GM23338 (cell line): Measurements from ENCODE around the gene ADCK2. TPM values are rescaled to one million over a fixed set of nuclear protein-coding genes. Genes with fewer than 3 reads are reported as not detected.

ENCODE experiments used
- ATAC-seq: fragments of 200-7000 bp; cut with Tn5 transposase; 3 replicates; pipeline ENCODE4 v1.9.1; 2020
- DNase-seq: peaks from one replicate; pipeline ENCODE4 v3.0.0-alpha.2; 2015; ENCODE audit warnings: low spot score
- H2AFZ ChIP-seq: fragments of 200-600 bp; sonication (generic); 2 replicates; pipeline ENCODE4 v1.8.0; 2016; ENCODE audit warnings: antibody characterized with exemption, mild to moderate bottlenecking, moderate library complexity
- H3F3A ChIP-seq: fragments of 200-600 bp; sonication (generic); replicated peaks from 2 replicates; pipeline ENCODE4 v1.8.0; 2017; ENCODE audit warnings: antibody characterized with exemption, mixed run types, low read depth
- H3K27ac ChIP-seq: fragments of 200-600 bp; sonication (generic); 2 replicates; pipeline ENCODE4 v1.6.1; 2016; ENCODE audit warnings: low read depth
- H3K27me3 ChIP-seq: fragments of 200-600 bp; sonication (generic); 2 replicates; pipeline ENCODE4 v1.8.0; 2016; ENCODE audit warnings: mild to moderate bottlenecking, mixed run types, moderate library complexity; ENCODE audit not compliant: insufficient read depth
- H3K36me3 ChIP-seq: fragments of 200-600 bp; sonication (generic); 2 replicates; pipeline ENCODE4 v1.8.0; 2016; ENCODE audit warnings: mild to moderate bottlenecking; ENCODE audit not compliant: insufficient read depth
- H3K4me1 ChIP-seq: fragments of 200-600 bp; sonication (generic); 2 replicates; pipeline ENCODE4 v1.8.0; 2016; ENCODE audit warnings: mild to moderate bottlenecking, moderate library complexity; ENCODE audit not compliant: insufficient read depth
- H3K4me2 ChIP-seq: fragments of 200-600 bp; sonication (generic); 2 replicates; pipeline ENCODE4 v1.7.1; 2017; ENCODE audit warnings: mixed run types
- H3K4me3 ChIP-seq: fragments of 200-600 bp; sonication (generic); 2 replicates; pipeline ENCODE4 v1.6.1; 2016; ENCODE audit warnings: mixed run types
- H3K79me2 ChIP-seq: fragments of 200-600 bp; sonication (generic); replicated peaks from 2 replicates; pipeline ENCODE4 v1.8.0; 2017; ENCODE audit warnings: mild to moderate bottlenecking; ENCODE audit not compliant: insufficient read depth
- H3K9me2 ChIP-seq: fragments of 200-600 bp; sonication (generic); 2 replicates; pipeline ENCODE4 v1.8.0; 2017; ENCODE audit not compliant: insufficient read depth
- H4K20me1 ChIP-seq: fragments of 200-600 bp; sonication (generic); replicated peaks from 2 replicates; pipeline ENCODE4 v1.8.0; 2017; ENCODE audit warnings: mild to moderate bottlenecking; ENCODE audit not compliant: insufficient read depth
- H3K27ac Mint-ChIP-seq: 2 replicates; pipeline ENCODE4 v1.8.0; 2020; ENCODE audit warnings: inconsistent platforms, mild to moderate bottlenecking, moderate library complexity, mixed read lengths
- H3K27me3 Mint-ChIP-seq: 3 replicates; pipeline ENCODE4 v1.8.0; 2022; ENCODE audit warnings: low read depth, mild to moderate bottlenecking, moderate library complexity, mixed read lengths, inconsistent platforms; ENCODE audit not compliant: insufficient read depth, poor library complexity
- H3K36me3 Mint-ChIP-seq: 3 replicates; pipeline ENCODE4 v1.8.0; 2021; ENCODE audit warnings: low read depth, mild to moderate bottlenecking, inconsistent platforms, moderate library complexity, mixed read lengths
- H3K4me1 Mint-ChIP-seq: 3 replicates; pipeline ENCODE4 v1.8.0; 2020; ENCODE audit warnings: mild to moderate bottlenecking, inconsistent platforms, mixed read lengths
- H3K4me3 Mint-ChIP-seq: 3 replicates; pipeline ENCODE4 v1.8.0; 2021; ENCODE audit warnings: moderate library complexity, mild to moderate bottlenecking, inconsistent platforms, mixed read lengths
- H3K9me3 Mint-ChIP-seq: 3 replicates; pipeline ENCODE4 v1.8.0; 2020; ENCODE audit warnings: moderate library complexity, mild to moderate bottlenecking, inconsistent platforms, mixed read lengths
- CREB1 ChIP-seq: fragments of 250-450 bp; sonication (Bioruptor Pico); IDR thresholded peaks from 2 replicates; pipeline ENCODE4 v1.5.0; 2020; ENCODE audit warnings: low read depth, mild to moderate bottlenecking, moderate library complexity
- CTCF ChIP-seq, 2 experiments: fragments of 200-600 bp in 1 of 2; sonication (generic) in 1 of 2; conservative IDR thresholded peaks; 2 replicates each; pipeline versions ENCODE4 v1.5.1 to v1.6.1; 2016 to 2017; ENCODE audit warnings: antibody characterized with exemption in 2 of 2, low read depth in 2 of 2, mild to moderate bottlenecking in 2 of 2, moderate library complexity in 1 of 2
- ETS1 ChIP-seq: IDR thresholded peaks from 2 replicates; pipeline ENCODE4 v1.6.1; 2016; ENCODE audit warnings: antibody characterized with exemption
- EZH2phosphoT487 ChIP-seq: fragments of 200-600 bp; sonication (generic); IDR thresholded peaks from one replicate; pipeline ENCODE4 v1.8.1; 2018; ENCODE audit warnings: antibody characterized with exemption; ENCODE audit not compliant: unreplicated experiment
- JUNB ChIP-seq: IDR thresholded peaks from one replicate; pipeline ENCODE4 v1.6.1; 2016; ENCODE audit warnings: antibody characterized with exemption; ENCODE audit not compliant: unreplicated experiment
- NANOG ChIP-seq: IDR thresholded peaks from 2 replicates; pipeline ENCODE4 v1.6.1; 2016; ENCODE audit warnings: antibody characterized with exemption, borderline replicate concordance
- POLR2AphosphoS5 ChIP-seq: IDR thresholded peaks from 2 replicates; pipeline ENCODE4 v1.6.1; 2016; ENCODE audit warnings: antibody characterized with exemption, low read depth
- REST ChIP-seq: IDR thresholded peaks from one replicate; pipeline ENCODE4 v1.6.1; 2018; ENCODE audit warnings: antibody characterized with exemption; ENCODE audit not compliant: unreplicated experiment
- STAT1 ChIP-seq: IDR thresholded peaks from one replicate; pipeline ENCODE4 v1.6.1; 2016; ENCODE audit warnings: antibody characterized with exemption; ENCODE audit not compliant: unreplicated experiment
- ZNF114 ChIP-seq: fragments of 250-450 bp; sonication (Bioruptor Pico); IDR thresholded peaks from 2 replicates; pipeline ENCODE4 v1.5.0; 2020; ENCODE audit warnings: mild to moderate bottlenecking, moderate library complexity
- ZNF331 ChIP-seq: fragments of 250-450 bp; sonication (Bioruptor Pico); IDR thresholded peaks from 2 replicates; pipeline ENCODE4 v1.5.0; 2020; ENCODE audit warnings: low read depth, mild to moderate bottlenecking, moderate library complexity
- ZNF462 ChIP-seq: fragments of 250-450 bp; sonication (Bioruptor Pico); IDR thresholded peaks from 2 replicates; pipeline ENCODE4 v1.5.0; 2020; ENCODE audit warnings: mild to moderate bottlenecking, moderate library complexity
- polyA plus RNA-seq: library from polyadenylated mRNA; unstranded; fragments of >200 nt; fragmentation: Nextera tagmentation; extraction: Ambion mirVana; gene quantifications from 2 replicates; pipeline ENCODE4 v1.2.1, GENCODE V29; 2016
- total RNA-seq: library from RNA; depleted of rRNA; stranded (reverse); fragments of >200 nt; shearing (Covaris generic); gene quantifications from 2 replicates; pipeline ENCODE4 v1.2.3, GENCODE V29; 2014

Gene ADCK2
- total and polyA plus RNA-seq, 2 experiments from 2014 or later = 4.7 to 14.4 TPM

- Histone ChIP-seq H2AFZ (no peak overlapping the region), H3K36me3 (no peaks in the 10 kb centered on the region; the same call in 1 of the 2 replicates), H4K20me1 (peaks cover 6% of the 10 kb centered on the region; the same call in 1 of the 2 replicates), H3K4me1 (peaks cover 20% of the 10 kb centered on the region), H3K79me2 (no peaks in the 10 kb centered on the region), H3K4me3 (no peak overlapping the region), H3K27me3 (0 out of 2 replicates have a peak, but pooled peaks cover 5% of the 10 kb centered on the region), H3K4me2 (no peak overlapping the region), H3K27ac (no peak overlapping the region), H3F3A (0 out of 2 replicates have a peak, but pooled peaks cover 3% of the 10 kb centered on the region), H3K9me2 (no peaks in the 10 kb centered on the region)
- no peak for DNase-seq
- no peak for TF ChIP-seq ETS1
- TF ChIP-seq ZNF114 (CRISPR knock-in tag) = no peak
- TF ChIP-seq REST = no peak
- no peak for TF ChIP-seq STAT1
- no peak for TF ChIP-seq ZNF331 (CRISPR knock-in tag)
- TF ChIP-seq CTCF (conservative IDR thresholded peaks at IDR 0.05; ENCODE audit: low read depth in 2 of 2) = no peak
- TF ChIP-seq NANOG = no peak
- TF ChIP-seq ZNF462 = no peak
- no peak for TF ChIP-seq JUNB
- TF ChIP-seq POLR2AphosphoS5 = no peak
- no peak for TF ChIP-seq CREB1 (CRISPR knock-in tag)
- TF ChIP-seq EZH2phosphoT487 = no peak
- H3K9me3 Mint-ChIP-seq = no peaks in the 10 kb centered on the region; the same call in 2 of the 3 replicates
- no peak overlapping the region for H3K4me3 Mint-ChIP-seq
- no peak for ATAC-seq
- H3K4me1 Mint-ChIP-seq = peaks cover 14% of the 10 kb centered on the region
- H3K27ac Mint-ChIP-seq = no peak overlapping the region
- peaks cover 2% of the 10 kb centered on the region; the same call in 1 of the 3 replicates for H3K36me3 Mint-ChIP-seq
- H3K27me3 Mint-ChIP-seq = peaks cover 22% of the 10 kb centered on the region
Measured at GRCh38 chr7:140675726-140676125, 3.0 kb downstream of the ADCK2 start.
